ENCODE results near the gene ZNF598. TPM values are rescaled to one million over a fixed set of nuclear protein-coding genes. Genes with fewer than 3 reads are reported as not detected.

ZNF598 gene
- total RNA-seq, 1 experiment from 2014 or later: 85.7 TPM

GRCh38 chr16:1971796-1972489 lies 37.7 kb downstream of the ZNF598 start, which contains the start of gene TBL3:
Gene TBL3 (plus strand): TSS chr16:1972053. CDS start chr16:1972165, 112 bp downstream.
- H3K27ac ChIP-seq (ENCODE audit: low read length): peak within 1 kb of the TSS; percentile 87
- no peaks in the 10 kb centered on the region for H3K27me3 ChIP-seq (ENCODE audit: control insufficient read depth, insufficient read depth, low read length)
- 0 out of 2 replicates have a peak, but pooled peaks cover 4% of the 10 kb centered on the region for H3K4me1 ChIP-seq (ENCODE audit: control insufficient read depth, insufficient read depth, low read length)
- no TSS peak for BruUV-seq (replicated peaks)
- DNase-seq (ENCODE audit: low read depth, low spot score) (no peak), ATAC-seq (peak; percentile 93)
- in situ Hi-C loops (cut with HindIII; ENCODE audit: low pct_unique_long_range_greater_than_20kb, low sequenced_read_pairs) (no loop called here), intact Hi-C loops (cut with micrococcal nuclease; ENCODE audit: unreplicated experiment) (no loop called here)
- CTCF ChIA-PET: interaction anchor here (0.6 kb wide), 1 partner anchor 108 kb away, joined by 3 read pairs; no protein-coding TSS in a partner anchor
- TF ChIP-seq SIN3A (IDR thresholded peaks at IDR 0.05; ENCODE audit: borderline replicate concordance, insufficient read depth, low read depth, low read length): peak; percentile 92
- TF ChIP-seq REST (IDR thresholded peaks at IDR 0.05; ENCODE audit: insufficient read depth in 1 of 2, low read depth in 2 of 2, low read length in 1 of 2): 0 out of 4 replicates have a peak, but pooled peaks of 1 of the 2 experiments have one; percentile 64
- TF ChIP-seq POLR2AphosphoS5 (IDR thresholded peaks at IDR 0.05; ENCODE audit: low read depth, low read length): peak; percentile 92
- TF ChIP-seq CTCF (IDR thresholded peaks at IDR 0.05): no peak
- TF ChIP-seq TCF7L2 (IDR thresholded peaks at IDR 0.05; ENCODE audit: low read depth, low read length): peak; percentile 62; the same call in 1 of the 2 replicates
- POLR2A ChIA-PET: no interaction called here
- H3K4me3 ChIP-seq (ENCODE audit: low read depth in 2 of 2, low read length in 2 of 2): peak within 1 kb of the TSS; percentile 90 to 96
- no peaks in the 10 kb centered on the region; the same call in 1 of the 2 replicates for H3K36me3 ChIP-seq (ENCODE audit: control insufficient read depth, insufficient read depth, low read length)
- no peaks in the 10 kb centered on the region for H3K9me3 ChIP-seq (ENCODE audit: control insufficient read depth, insufficient read depth, low read depth, low read length)

GRCh38 chr16:1968146-1968953 lies 41.3 kb downstream of the ZNF598 start:
- no peak for ATAC-seq
- Histone ChIP-seq H3K27me3 (ENCODE audit: control insufficient read depth, insufficient read depth, low read length) (no peaks in the 10 kb centered on the region), H3K9me3 (ENCODE audit: control insufficient read depth, insufficient read depth, low read depth, low read length) (no peaks in the 10 kb centered on the region), H3K4me3 (ENCODE audit: low read depth in 2 of 2, low read length in 2 of 2) (no peak overlapping the region), H3K27ac (ENCODE audit: low read length) (no peak overlapping the region), H3K4me1 (ENCODE audit: control insufficient read depth, insufficient read depth, low read length) (0 out of 2 replicates have a peak, but pooled peaks cover 2% of the 10 kb centered on the region), H3K36me3 (ENCODE audit: control insufficient read depth, insufficient read depth, low read length) (peaks cover 11% of the 10 kb centered on the region)
- no peak for TF ChIP-seq SIN3A (IDR thresholded peaks at IDR 0.05; ENCODE audit: borderline replicate concordance, insufficient read depth, low read depth, low read length)
- TF ChIP-seq TCF7L2 (IDR thresholded peaks at IDR 0.05; ENCODE audit: low read depth, low read length): no peak
- no peak for TF ChIP-seq REST (IDR thresholded peaks at IDR 0.05; ENCODE audit: insufficient read depth in 1 of 2, low read depth in 2 of 2, low read length in 1 of 2)
- no peak for TF ChIP-seq CTCF (IDR thresholded peaks at IDR 0.05)
- TF ChIP-seq POLR2AphosphoS5 (IDR thresholded peaks at IDR 0.05; ENCODE audit: low read depth, low read length): no peak
- ChIA-PET CTCF (interaction anchor here (0.5 kb wide), 1 partner anchor 88 kb away, joined by 4 read pairs; no protein-coding TSS in a partner anchor), POLR2A (no interaction called here)
- in situ Hi-C loops (cut with HindIII; ENCODE audit: low pct_unique_long_range_greater_than_20kb, low sequenced_read_pairs) (no loop called here), intact Hi-C loops (cut with micrococcal nuclease; ENCODE audit: unreplicated experiment) (no loop called here)
- BruUV-seq (replicated peaks): no TSS peak
- no peak for DNase-seq (ENCODE audit: low read depth, low spot score)
